Endothelial cell of umbilical vein (primary cell): ENCODE data around the gene GRPR.

ENCODE experiments used
- EZH2 ChIP-seq: IDR thresholded peaks from 2 replicates; pipeline ENCODE4 v1.6.1; 2012; ENCODE audit warnings: borderline replicate concordance, low read depth, mild to moderate bottlenecking, moderate library complexity, low read length, inconsistent platforms; ENCODE audit not compliant: severe bottlenecking
- FOS ChIP-seq: IDR thresholded peaks from 2 replicates; pipeline ENCODE4 v1.6.1; 2011; ENCODE audit warnings: mild to moderate bottlenecking, low read length, moderate library complexity, borderline replicate concordance; ENCODE audit not compliant: insufficient read depth
- MYC ChIP-seq: IDR thresholded peaks from one replicate; pipeline ENCODE4 v1.6.1; 2011; ENCODE audit warnings: mild to moderate bottlenecking, low read depth, low read length
- POLR2A ChIP-seq: IDR thresholded peaks from 2 replicates; pipeline ENCODE4 v1.6.1; 2012; ENCODE audit warnings: low read depth, mild to moderate bottlenecking, control low read depth, low read length
- POLR2AphosphoS5 ChIP-seq: IDR thresholded peaks from 2 replicates; pipeline ENCODE4 v1.6.1; 2012; ENCODE audit warnings: low read depth, mild to moderate bottlenecking, control low read depth, low read length, moderate library complexity; ENCODE audit not compliant: insufficient read depth
- TF ChIP-seq, protein P1 (sequence below), 2 donors: IDR thresholded peaks; 1 replicate in 1 of 2; 2 replicates in 1 of 2; pipeline ENCODE4 v1.5.1; 2011; ENCODE audit warnings: low read length in 2 of 2, mild to moderate bottlenecking in 2 of 2, moderate library complexity in 2 of 2, control low read depth in 1 of 2, inconsistent platforms in 1 of 2, low read depth in 1 of 2; ENCODE audit not compliant: insufficient read depth in 1 of 2; ENCODE audit errors: extremely low read depth in 1 of 2

- TF ChIP-seq, protein P1, sequence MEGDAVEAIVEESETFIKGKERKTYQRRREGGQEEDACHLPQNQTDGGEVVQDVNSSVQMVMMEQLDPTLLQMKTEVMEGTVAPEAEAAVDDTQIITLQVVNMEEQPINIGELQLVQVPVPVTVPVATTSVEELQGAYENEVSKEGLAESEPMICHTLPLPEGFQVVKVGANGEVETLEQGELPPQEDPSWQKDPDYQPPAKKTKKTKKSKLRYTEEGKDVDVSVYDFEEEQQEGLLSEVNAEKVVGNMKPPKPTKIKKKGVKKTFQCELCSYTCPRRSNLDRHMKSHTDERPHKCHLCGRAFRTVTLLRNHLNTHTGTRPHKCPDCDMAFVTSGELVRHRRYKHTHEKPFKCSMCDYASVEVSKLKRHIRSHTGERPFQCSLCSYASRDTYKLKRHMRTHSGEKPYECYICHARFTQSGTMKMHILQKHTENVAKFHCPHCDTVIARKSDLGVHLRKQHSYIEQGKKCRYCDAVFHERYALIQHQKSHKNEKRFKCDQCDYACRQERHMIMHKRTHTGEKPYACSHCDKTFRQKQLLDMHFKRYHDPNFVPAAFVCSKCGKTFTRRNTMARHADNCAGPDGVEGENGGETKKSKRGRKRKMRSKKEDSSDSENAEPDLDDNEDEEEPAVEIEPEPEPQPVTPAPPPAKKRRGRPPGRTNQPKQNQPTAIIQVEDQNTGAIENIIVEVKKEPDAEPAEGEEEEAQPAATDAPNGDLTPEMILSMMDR (IDR thresholded peaks at IDR 0.05; ENCODE audit: extremely low read depth in 1 of 2, insufficient read depth in 1 of 2, low read depth in 1 of 2, low read length in 2 of 2): no peak
- TF ChIP-seq EZH2 (no peak), POLR2AphosphoS5 (no peak), POLR2A (no peak), MYC (no peak), FOS (no peak)
Observed at GRCh38 chrX:16081357-16081756, 42.0 kb upstream of the GRPR start.
